ENCODE data around the gene ITLN2.
"Not testable (repeated sequence)": the region's sequence is repeated elsewhere in the genome, so short reads cannot be mapped to it uniquely, and the experiment has no call there.

ITLN2 gene

DNA sequence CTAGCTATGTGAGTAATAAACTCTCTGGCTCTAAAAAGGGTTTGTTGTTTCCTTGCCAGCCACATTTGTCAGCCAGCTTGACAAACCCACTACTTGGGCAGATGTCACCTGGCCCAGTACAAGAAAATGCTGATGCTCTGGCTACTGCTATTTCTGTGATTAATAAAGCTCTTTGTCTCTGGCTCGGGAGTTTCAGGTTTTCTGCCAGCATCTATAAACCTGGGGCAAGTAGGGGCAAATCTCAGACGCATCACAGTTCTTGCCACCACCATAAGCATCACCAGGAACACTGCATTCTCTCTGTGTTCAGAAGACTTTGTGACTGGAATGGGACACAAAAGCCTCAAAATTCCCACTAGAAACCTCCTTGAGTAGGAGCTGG lies 2.5 kb downstream of the ITLN2 start:
- DNase-seq: no peak

DNA sequence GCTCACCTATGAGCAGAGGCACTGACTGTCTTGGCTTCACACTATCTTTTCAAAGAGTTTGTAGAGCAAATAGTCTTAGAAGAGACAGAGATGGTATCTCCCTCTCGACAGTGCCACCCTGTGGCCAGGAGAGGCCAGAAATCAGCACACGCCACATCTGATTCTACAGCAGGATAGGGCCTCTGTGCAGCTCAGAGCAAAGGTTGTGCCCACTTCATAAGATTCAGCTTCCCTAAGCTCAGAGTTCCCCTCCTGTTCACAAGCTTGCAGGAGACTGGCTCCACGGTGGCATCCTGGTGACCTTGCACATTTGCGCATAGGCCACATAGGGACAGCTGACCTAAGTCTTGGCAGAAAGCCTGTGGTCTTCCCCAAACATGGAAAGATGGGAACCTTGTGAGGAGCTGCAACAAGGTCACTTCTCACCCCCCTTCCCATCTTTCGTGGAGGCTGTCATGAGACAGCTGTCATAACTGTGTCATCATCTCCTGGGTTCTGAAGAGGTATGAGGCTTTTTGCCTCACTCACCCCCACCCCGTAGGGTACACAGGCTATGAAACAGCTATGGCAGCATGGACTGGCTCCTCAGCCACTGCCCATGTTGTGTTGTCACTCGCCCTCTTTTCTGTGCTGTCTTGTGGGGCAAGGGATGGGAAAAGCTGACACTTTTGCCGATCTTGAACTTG lies 3.0 kb downstream of the ITLN2 start:
- no peak for DNase-seq

DNA sequence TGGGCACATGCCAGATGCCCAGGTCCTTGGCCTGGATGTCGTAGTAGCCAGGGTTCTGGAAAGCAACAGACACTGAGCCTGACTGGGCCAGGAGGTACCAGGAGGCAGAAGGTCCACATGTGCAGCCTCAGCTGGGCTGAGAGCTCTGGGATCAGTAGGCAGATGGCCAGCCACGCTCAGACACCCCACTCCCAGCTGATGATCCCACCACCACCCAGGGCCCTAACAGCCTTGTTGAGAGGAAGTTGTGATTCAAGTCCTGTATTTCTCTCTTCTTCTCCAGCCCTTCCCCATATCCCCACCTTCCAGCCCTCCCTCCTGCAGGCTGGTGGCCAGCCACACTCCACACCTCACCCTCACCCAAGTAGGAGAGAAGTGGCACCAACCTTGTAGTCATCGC lies 4.0 kb downstream of the ITLN2 start:
- DNase-seq: no peak

- DNase-seq: no peak
Observed at GRCh38 chr1:160949881-160950280, 4.7 kb downstream of the ITLN2 start.

DNA sequence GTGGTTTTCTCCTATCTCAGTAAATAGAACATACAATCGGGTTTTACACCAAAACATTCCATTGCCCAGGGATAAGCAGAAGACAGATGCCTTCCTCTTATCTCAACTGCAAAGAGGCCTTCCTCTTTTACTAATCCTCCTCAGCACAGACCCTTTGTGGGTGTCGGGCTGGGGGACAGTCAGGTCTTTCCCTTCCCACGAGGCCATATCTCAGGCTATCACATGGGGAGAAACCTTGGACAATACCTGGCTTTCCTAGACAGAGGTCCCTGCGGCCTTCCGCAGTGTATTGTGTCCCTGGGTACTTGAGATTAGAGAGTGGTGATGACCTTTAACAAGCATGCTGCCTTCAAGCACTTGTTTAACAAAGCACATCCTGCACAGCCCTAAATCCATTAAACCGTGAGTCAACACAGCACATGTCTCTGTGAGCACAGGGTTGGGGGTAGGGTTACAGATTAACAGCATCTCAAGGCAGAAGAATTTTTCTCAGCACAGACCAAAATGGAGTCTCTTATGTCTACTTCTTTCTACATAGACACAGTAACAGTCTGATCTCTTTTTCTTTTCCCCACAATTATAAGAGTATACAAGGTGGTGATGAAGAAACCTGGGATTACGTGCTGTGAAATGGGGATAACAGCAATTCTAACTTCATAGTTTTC lies 5.3 kb downstream of the ITLN2 start:
- DNase-seq: not testable (repeated sequence)

GRCh38 chr1:160947174-160947759 lies 7.3 kb downstream of the ITLN2 start:
- DNase-seq: not testable (repeated sequence)

DNA sequence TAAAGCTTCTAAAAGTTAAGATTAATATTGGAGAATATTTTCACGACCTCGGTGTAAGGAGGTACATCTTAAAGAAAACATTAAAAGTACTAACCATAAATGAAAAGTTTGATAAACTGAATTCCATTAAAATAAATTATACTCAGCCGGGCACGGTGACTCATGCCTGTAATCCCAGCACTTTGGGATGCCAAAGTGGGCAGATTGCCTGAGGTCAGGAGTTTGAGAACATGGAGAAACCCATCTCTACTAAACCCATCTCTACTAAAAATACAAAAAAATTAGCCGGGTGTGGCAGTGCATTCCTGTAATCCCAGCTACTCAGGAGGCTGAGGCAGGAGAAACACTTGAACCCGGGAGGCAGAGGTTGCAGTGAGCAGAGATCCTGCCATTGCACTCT lies 8.7 kb downstream of the ITLN2 start:
- not testable (repeated sequence) for DNase-seq

DNA sequence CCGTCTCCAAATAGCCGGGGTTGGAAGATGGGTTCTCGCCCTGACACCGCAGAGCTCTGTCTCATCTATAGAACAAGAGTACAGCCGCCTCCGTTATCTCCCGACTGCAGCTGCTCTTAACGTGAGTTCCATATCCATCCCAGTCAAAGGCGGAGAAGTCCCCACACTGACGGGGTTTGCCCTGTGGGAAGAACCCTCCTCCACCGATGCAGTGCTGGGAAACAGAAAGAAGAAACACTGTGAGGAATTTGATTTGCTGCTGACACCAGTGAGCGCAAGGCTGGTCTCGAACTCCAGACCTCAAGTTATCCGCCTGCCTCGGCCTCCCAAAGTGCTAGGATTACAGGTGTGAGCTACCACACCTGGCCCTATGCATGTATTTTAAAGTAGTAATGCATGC lies 9.5 kb downstream of the ITLN2 start:
- DNase-seq: no peak

DNA sequence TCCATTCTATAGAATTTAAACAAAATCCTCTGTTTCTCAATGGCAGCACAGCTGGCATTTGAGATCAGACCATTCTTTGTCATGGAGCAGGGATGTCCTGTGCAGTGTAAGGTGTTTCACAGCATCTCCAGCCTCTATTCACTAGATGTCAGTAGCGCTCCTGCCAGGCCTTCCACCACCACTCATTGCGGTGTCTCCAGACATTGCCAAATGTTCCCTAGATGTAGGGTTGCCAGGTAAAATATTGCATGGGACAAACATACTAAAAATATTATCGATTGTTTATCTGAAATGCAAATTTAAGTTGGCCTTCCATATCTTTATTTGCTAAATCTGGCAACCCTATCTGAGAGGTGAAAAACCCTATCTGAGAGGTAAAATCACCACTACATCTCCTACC lies 11.7 kb downstream of the ITLN2 start:
- no peak for DNase-seq

DNA sequence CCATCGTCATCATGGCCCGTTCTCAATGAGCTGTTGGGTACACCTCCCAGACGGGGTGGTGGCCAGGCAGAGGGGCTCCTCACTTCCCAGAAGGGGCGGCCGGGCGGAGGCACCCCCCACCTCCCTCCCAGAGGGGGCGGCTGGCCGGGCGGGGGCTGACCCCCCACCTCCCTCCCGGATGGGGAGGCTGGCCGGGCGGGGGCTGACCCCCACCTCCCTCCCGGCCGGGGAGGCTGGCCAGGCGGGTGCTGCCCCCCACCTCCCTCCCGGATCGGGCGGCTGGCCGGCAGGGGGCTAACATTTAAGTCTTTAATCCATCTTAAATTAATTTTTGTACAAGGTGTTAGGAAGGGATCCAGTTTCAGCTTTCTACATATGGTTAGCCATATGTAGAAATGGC lies 17.9 kb downstream of the ITLN2 start:
- not testable (repeated sequence) for DNase-seq

DNA sequence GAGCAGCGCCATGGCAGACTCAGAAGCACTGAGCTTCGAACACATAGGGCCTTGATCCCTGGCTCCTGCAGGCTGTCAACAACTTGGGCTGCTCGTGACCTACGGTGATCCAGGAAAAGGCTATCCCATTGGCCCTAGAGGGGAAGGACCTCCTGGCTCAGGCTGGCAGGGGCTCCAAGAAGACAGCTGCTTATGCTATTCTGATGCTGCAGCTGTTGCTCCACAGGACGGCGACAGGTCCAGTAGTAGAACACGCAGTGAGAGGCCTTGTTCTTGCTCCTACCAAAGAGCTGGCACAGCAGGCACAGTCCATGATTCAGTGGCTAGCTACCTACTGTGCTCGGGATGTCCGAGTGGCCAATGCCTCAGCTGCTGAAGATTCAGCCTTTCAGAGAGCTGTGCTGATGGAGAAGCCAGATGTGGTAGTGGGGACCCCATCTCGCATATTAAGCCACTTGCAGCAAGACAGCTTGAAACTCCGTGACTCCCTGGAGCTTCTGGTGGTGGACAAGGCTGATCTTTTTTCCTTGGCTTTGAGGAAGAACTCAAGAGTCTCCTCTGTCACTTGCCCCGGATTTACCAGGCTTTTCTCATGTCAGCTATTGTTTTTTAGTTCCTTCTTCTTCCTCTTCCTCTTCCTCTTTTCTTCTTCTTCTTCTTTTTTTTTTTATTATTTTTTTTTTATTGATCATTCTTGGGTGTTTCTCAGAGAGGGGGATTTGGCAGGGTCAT lies 18.9 kb downstream of the ITLN2 start:
- DNase-seq: no peak

DNA sequence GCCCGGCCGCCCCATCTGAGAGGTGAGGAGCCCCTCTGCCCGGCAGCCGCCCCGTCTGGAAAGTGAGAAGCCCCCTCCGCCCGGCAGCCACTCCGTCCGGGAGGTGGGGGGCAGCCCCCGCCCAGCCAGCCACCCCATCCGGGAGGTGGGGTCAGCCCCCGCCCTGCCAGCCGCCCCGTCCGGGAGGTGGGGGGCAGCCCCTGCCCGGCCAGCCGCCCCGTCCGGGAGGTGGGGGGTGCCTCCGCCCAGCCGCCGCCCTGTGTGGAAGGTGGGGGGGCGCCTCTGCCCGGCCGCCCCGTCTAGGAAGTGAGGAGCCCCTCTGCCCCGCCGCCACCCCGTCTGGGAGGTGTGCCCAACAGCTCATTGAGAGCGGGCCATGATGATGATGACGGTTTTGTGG lies 21.3 kb downstream of the ITLN2 start:
- DNase-seq: not testable (repeated sequence)

- no peak for DNase-seq
Observed at GRCh38 chr1:160925652-160926244, 28.9 kb downstream of the ITLN2 start.

DNA sequence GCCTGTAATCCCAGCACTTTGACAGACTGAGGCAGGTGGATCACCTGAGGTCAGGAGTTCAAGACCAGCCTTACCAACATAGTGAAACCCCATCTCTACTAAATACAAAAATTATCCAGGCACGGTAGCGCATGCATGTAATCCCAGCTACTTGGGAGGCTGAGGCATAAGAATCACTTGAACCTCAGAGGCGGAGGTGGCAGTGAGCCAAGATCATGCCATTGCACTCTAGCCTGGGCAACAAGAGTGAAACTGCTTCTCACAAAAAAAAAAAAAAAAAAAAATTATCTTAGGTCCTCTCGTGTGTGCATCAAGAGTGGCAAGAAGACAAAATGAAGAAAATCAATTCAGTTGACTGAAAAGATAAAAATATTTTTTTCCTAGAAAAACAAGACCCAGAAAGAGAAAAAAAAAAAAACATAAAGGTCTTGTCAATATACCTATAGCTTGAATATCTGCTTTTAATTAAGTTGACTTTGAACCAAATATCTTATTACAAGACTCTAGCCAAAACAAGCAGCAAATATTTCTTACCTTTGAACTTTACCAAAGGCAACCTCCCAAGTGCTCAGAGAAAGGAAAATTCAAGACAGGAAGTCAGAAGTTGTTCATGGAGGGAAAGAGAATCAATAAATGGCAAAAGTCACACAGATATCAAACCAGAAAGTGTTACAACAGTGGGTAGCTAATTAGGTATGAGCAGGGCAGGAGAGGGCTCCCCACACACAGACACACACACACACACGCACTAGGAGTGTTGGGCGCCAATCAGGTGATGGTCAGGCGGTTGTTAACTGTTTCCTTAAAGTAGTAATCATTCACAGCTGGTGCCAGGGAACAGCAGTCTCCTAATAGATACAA lies 29.6 kb downstream of the ITLN2 start:
- DNase-seq: no peak

DNA sequence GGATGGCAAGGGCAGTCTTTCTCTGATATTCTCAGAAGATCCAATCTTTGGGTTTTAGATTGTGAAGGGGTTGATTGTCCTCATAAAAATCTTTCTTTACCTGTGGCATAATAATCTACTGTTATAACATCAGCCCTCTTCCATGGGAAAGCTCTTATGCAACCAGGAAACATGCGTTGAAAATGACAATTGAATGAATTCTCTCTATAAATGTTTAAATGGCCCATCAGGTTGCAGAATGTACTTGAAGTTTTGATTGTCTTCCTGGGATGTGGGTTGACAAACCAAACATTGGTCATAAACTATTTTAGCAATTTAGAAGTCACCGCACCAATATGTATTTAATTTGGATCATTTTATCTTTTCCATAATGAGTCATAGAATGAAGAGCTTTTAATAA lies 37.9 kb downstream of the ITLN2 start:
- DNase-seq: no peak

DNA sequence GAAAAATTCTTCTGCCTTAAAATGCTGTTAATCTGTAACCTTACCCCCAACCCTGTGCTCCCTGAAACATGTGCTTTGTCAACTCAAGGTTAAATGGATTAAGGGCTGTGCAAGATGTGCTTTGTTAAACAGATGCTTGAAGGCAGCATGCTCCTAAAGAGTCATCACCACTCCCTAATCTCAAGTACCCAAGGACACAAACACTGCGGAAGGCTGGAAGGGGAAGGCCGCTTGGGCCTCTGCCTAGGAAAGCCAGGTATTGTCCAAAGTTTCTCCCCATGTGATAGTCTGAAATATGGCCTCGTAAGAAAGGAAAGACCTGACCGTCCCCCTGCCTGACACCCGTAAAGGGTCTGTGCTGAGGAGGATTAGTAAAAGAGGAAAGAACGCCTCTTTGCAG lies 41.4 kb downstream of the ITLN2 start:
- not testable (repeated sequence) for DNase-seq

DNA sequence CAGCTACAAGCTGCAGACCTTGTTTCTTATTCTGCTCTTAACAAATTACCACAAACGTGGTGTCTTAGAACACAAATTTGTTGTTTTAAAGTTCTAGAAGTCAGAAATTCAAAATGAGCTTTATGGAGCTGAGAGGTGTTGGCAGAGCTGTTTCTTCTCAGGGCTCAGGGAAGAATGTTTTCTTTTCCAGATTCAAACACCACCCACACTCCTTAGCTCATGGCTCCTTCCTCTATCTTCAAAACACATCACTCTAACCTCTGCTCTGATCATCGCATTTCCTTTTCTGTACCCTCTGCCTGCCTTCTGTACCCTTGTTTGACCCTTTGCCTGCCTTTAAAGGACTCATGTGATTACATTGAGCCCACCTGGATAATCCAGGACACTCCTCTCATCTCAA lies 42.7 kb downstream of the ITLN2 start:
- no peak for DNase-seq

DNA sequence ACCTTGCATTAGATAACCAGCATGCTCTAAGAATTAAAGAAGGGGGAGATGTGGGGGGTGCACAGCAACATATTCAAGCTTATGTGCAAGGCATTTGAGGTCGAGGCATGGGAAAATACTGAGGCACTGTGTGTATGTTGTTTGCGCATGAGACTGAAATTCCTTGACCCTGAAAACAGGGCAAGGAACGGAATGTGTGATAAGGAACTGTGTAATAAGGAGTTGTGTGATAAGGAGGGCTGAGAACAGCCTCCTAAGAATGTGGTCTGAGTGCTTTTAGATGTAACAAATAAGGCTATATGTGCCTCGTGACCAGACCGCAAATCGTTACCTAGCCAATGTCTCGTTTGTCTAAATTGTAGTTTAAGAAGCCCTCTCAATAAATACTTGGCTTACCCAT lies 43.2 kb downstream of the ITLN2 start:
- no peak for DNase-seq

GRCh38 chr1:160910170-160910750 lies 44.3 kb downstream of the ITLN2 start:
- DNase-seq: no peak

GRCh38 chr1:160907976-160908375 lies 46.6 kb downstream of the ITLN2 start:
- DNase-seq: no peak

DNA sequence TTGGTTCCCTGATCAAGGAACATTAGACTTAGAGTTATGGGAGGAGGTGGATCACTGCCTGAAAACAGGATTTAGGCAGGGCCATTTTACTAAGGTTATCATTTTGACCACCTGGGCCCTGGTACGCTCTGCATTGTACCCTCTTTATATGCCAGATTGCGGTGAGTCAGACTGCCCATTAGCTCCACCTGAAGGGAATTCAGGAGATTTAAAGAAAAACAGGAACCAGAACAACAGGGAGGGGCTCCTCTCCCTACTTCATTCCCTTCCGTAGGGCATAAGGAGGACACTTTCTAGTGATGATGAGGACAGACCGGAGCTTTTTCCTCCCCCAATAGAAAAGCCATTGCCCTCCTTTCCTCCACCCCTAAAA lies 49.0 kb downstream of the ITLN2 start:
- no peak for DNase-seq
